Loucy (cell line): ENCODE measurements around the gene PPP6C.

ENCODE experiments used
- EZH2phosphoT487 ChIP-seq: fragments of 200-600 bp; IDR thresholded peaks from 2 replicates; pipeline ENCODE4 v1.6.1; 2018; ENCODE audit warnings: antibody characterized with exemption, mild to moderate bottlenecking, moderate library complexity, borderline replicate concordance
- TF ChIP-seq, protein P1 (sequence below): fragments of 200-600 bp; sonication (generic); conservative IDR thresholded peaks from 2 replicates; pipeline ENCODE4 v1.5.1; 2014; ENCODE audit warnings: mild to moderate bottlenecking, antibody characterized with exemption, low read length

DNA sequence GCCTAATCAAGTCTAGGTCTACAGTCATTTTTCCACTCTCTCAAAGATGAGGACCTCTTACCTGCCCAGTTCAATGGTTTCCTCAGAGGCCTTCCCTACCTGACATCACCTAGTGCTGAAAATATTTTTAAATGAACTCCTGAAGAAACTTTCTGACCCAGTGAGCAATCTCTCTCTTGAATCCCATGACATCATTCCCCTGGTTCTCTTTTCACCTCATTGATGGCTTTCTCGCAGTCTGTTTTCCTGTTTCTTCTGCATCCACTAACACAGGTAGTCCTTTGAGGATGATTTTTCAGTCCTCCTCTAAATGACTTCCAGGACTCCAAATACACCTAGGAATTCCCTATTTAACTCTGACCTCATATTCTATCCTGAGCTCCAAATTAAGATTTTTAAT is 86.6 kb downstream of the PPP6C start:
- TF ChIP-seq, protein P1, sequence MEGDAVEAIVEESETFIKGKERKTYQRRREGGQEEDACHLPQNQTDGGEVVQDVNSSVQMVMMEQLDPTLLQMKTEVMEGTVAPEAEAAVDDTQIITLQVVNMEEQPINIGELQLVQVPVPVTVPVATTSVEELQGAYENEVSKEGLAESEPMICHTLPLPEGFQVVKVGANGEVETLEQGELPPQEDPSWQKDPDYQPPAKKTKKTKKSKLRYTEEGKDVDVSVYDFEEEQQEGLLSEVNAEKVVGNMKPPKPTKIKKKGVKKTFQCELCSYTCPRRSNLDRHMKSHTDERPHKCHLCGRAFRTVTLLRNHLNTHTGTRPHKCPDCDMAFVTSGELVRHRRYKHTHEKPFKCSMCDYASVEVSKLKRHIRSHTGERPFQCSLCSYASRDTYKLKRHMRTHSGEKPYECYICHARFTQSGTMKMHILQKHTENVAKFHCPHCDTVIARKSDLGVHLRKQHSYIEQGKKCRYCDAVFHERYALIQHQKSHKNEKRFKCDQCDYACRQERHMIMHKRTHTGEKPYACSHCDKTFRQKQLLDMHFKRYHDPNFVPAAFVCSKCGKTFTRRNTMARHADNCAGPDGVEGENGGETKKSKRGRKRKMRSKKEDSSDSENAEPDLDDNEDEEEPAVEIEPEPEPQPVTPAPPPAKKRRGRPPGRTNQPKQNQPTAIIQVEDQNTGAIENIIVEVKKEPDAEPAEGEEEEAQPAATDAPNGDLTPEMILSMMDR: no peak
- no peak for TF ChIP-seq EZH2phosphoT487
